ENCODE measurements around the gene SLC44A4. TPM values are rescaled to one million over a fixed set of nuclear protein-coding genes. Genes with fewer than 3 reads are reported as not detected.

SLC44A4 gene
- total RNA-seq, 1 experiment from 2014 or later: not detected

DNA sequence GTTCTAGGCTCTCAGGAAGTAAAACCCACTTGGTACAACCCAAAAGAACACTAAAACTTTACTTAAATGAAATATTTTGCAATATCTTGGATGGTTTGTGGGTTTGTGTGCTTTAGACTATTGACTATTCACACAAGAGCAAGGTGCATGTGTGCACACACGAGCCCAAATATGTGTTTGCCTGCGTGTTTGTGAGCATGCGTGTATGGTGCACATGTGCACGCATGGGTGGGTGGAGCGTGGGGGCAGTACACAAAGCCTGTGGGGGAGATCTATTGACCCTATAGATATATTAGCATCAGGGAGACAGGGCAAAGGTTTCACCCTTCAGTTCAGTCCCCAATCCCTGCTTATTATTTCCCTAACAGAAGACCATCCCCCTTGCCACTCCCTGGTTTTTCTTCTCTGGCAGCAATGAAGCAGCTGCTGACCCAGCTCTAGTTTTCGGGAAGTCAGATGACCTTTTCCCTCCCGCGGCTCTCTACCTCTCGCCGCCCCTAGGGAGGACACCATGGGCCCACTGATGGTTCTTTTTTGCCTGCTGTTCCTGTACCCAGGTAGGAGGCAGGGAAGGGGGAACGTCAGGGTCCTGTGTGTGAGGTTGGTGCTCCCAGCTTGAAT is 48.6 kb upstream of the SLC44A4 start, which contains the start of gene C2:
Gene C2 (plus strand): TSS at position 476 of the 621 bp plus-strand sequence. CDS start 36 bp downstream, at position 512.
- Histone ChIP-seq H3K4me1 (ENCODE audit: insufficient read depth, low read length, poor library complexity, severe bottlenecking) (no peaks in the 10 kb centered on the region), H3K27ac (ENCODE audit: low read depth, low read length, poor library complexity, severe bottlenecking) (no peak within 1 kb of the TSS), H3K27me3 (replicated peaks; ENCODE audit: insufficient read depth, low read depth, low read length, poor library complexity) (no peaks in the 10 kb centered on the region), H3K4me3 (ENCODE audit: low read depth, low read length, poor library complexity, severe bottlenecking) (no peak within 1 kb of the TSS), H3K36me3 (ENCODE audit: insufficient read depth, low read length, poor library complexity, severe bottlenecking) (no peaks in the 10 kb centered on the region), H3K9me3 (ENCODE audit: low read depth, low read length, poor library complexity, severe bottlenecking) (no peaks in the 10 kb centered on the region)
- intact Hi-C loops (cut with micrococcal nuclease; ENCODE audit: unreplicated experiment): no loop called here
- TF ChIP-seq, protein P1, sequence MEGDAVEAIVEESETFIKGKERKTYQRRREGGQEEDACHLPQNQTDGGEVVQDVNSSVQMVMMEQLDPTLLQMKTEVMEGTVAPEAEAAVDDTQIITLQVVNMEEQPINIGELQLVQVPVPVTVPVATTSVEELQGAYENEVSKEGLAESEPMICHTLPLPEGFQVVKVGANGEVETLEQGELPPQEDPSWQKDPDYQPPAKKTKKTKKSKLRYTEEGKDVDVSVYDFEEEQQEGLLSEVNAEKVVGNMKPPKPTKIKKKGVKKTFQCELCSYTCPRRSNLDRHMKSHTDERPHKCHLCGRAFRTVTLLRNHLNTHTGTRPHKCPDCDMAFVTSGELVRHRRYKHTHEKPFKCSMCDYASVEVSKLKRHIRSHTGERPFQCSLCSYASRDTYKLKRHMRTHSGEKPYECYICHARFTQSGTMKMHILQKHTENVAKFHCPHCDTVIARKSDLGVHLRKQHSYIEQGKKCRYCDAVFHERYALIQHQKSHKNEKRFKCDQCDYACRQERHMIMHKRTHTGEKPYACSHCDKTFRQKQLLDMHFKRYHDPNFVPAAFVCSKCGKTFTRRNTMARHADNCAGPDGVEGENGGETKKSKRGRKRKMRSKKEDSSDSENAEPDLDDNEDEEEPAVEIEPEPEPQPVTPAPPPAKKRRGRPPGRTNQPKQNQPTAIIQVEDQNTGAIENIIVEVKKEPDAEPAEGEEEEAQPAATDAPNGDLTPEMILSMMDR (conservative IDR thresholded peaks at IDR 0.05; ENCODE audit: low read depth, low read length): no peak
- no peak for TF ChIP-seq EZH2 (IDR thresholded peaks at IDR 0.05; ENCODE audit: borderline replicate concordance, low read depth, low read length, poor library complexity, severe bottlenecking)
- BruUV-seq (replicated peaks): no TSS peak
- DNase-seq (ENCODE audit: low spot score): no peak
- POLR2A ChIA-PET (ENCODE audit: low non-redundant PET): no interaction called here
- CTCF ChIA-PET: no interaction called here

- H3K27ac ChIP-seq (ENCODE audit: low read depth, low read length, poor library complexity, severe bottlenecking): no peak overlapping the region
Observed at GRCh38 chr6:31922942-31923341, 44.1 kb upstream of the SLC44A4 start.

GRCh38 chr6:31920811-31921210 is 42.0 kb upstream of the SLC44A4 start:
- ChIA-PET POLR2A (ENCODE audit: low non-redundant PET) (interaction anchor here (0.6 kb wide), 1 partner anchor 15 kb away, joined by 3 read pairs; no protein-coding TSS in a partner anchor), CTCF (no interaction called here)
- BruUV-seq (replicated peaks): no TSS peak
- H3K4me3 ChIP-seq (ENCODE audit: low read depth, low read length, poor library complexity, severe bottlenecking): no peak overlapping the region
- DNase-seq (ENCODE audit: low spot score): no peak
- H3K27ac ChIP-seq (ENCODE audit: low read depth, low read length, poor library complexity, severe bottlenecking): no peak overlapping the region
- intact Hi-C loops (cut with micrococcal nuclease; ENCODE audit: unreplicated experiment): no loop called here
- H3K4me1 ChIP-seq (ENCODE audit: insufficient read depth, low read length, poor library complexity, severe bottlenecking): no peaks in the 10 kb centered on the region
- TF ChIP-seq EZH2 (IDR thresholded peaks at IDR 0.05; ENCODE audit: borderline replicate concordance, low read depth, low read length, poor library complexity, severe bottlenecking): no peak
- TF ChIP-seq, protein P1 (conservative IDR thresholded peaks at IDR 0.05; ENCODE audit: low read depth, low read length): no peak
- no peaks in the 10 kb centered on the region for H3K9me3 ChIP-seq (ENCODE audit: low read depth, low read length, poor library complexity, severe bottlenecking)
- no peaks in the 10 kb centered on the region for H3K27me3 ChIP-seq (replicated peaks; ENCODE audit: insufficient read depth, low read depth, low read length, poor library complexity)
- H3K36me3 ChIP-seq (ENCODE audit: insufficient read depth, low read length, poor library complexity, severe bottlenecking): no peaks in the 10 kb centered on the region

More at GRCh38 chr6:31922942-31923341, 44.1 kb upstream of the SLC44A4 start:
- no peaks in the 10 kb centered on the region for H3K9me3 ChIP-seq (ENCODE audit: low read depth, low read length, poor library complexity, severe bottlenecking)
- H3K4me3 ChIP-seq (ENCODE audit: low read depth, low read length, poor library complexity, severe bottlenecking): no peak overlapping the region
- POLR2A ChIA-PET (ENCODE audit: low non-redundant PET): no interaction called here
- no peaks in the 10 kb centered on the region for H3K27me3 ChIP-seq (replicated peaks; ENCODE audit: insufficient read depth, low read depth, low read length, poor library complexity)
- DNase-seq (ENCODE audit: low spot score): no peak
- CTCF ChIA-PET: interaction anchor here (0.7 kb wide), 1 partner anchor 115 kb away, joined by 3 read pairs; no protein-coding TSS in a partner anchor
- no peak for TF ChIP-seq EZH2 (IDR thresholded peaks at IDR 0.05; ENCODE audit: borderline replicate concordance, low read depth, low read length, poor library complexity, severe bottlenecking)
- TF ChIP-seq, protein P1 (conservative IDR thresholded peaks at IDR 0.05; ENCODE audit: low read depth, low read length): peak; percentile 35; the same call in 1 of the 2 replicates
- no peaks in the 10 kb centered on the region for H3K36me3 ChIP-seq (ENCODE audit: insufficient read depth, low read length, poor library complexity, severe bottlenecking)
- no peaks in the 10 kb centered on the region for H3K4me1 ChIP-seq (ENCODE audit: insufficient read depth, low read length, poor library complexity, severe bottlenecking)
- intact Hi-C loops (cut with micrococcal nuclease; ENCODE audit: unreplicated experiment): no loop called here
- BruUV-seq (replicated peaks): no TSS peak

Measured in A673 (cell line).